ENCODE results near the gene TNFRSF18.

GRCh38 chr1:1230656-1231399 is 24.4 kb upstream of the TNFRSF18 start:
- TF ChIP-seq CTCF (IDR thresholded peaks at IDR 0.05; ENCODE audit: low read depth, low read length, missing input control), result peak; percentile 39
- no peak for TF ChIP-seq EGR1 (IDR thresholded peaks at IDR 0.05; ENCODE audit: low read depth in 2 of 2)
- TF ChIP-seq REST (IDR thresholded peaks at IDR 0.05), result no peak
- no peak for TF ChIP-seq MAX (IDR thresholded peaks at IDR 0.05)
- TF ChIP-seq FOXA1 (IDR thresholded peaks at IDR 0.05), result no peak
- TF ChIP-seq TAF1 (conservative IDR thresholded peaks at IDR 0.05), result no peak
- no peak for TF ChIP-seq JUND (IDR thresholded peaks at IDR 0.05)
- no peak for TF ChIP-seq RAD21 (IDR thresholded peaks at IDR 0.05)
- no peak for TF ChIP-seq YY1 (IDR thresholded peaks at IDR 0.05)
- TF ChIP-seq SP1 (IDR thresholded peaks at IDR 0.05), result no peak
